Fibroblast of skin of right biceps (primary cell): ENCODE results near the gene LMF2.

Experiments
- DNase-seq: peaks from one replicate; pipeline ENCODE4 v3.0.0-alpha.2; 2013

Gene LMF2

DNA sequence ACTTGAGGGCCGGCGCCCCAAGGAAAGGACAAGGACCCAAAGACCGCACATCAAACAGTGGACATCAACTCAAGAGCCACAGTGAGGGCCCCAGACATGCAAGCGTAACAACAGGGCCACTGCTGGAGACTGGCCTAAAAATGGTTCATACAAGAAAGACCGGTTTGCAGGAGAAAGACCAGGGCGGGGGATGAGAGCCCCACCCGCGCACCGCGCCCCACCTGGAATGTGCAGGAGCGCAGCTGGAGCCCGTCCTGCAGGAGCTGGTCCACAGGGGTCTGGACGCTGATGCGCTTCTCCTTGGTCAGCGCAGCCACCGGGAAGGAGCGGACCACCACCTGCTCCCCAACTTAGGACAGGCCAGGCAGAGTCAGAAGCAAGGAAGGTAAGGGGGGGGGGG is 46.6 kb downstream of the LMF2 start:
- no peak for DNase-seq

DNA sequence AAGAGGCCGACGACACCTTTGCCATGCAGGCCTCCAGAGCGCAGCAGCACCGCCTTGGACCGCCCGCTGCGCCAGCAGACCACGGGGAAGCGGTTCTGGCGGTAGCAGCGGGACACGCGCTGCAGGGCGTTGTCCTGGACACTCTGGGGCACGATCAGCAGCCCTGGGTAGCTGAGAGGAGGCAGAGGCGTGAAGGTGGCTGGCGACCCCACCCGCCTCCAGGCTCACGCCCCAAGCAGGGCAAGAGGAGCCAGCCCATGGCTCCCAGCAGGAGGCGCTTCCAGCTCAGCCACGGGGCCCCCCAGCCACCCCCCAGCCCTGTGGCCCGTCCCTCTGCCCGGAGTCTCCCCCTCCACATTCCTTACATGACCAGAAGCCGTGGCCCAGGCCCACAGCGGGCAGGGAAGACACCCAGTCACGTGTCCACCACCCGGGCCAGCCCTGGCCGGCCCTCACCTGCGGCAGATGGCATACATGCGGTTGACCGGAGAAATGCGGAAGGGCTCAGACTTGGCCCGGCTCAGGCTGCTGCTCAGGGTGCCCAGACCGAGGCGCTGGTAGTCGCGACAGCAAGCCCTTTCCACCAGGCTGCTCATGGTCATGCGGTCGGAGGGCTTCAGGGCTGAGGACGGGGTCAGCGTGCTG is 47.9 kb downstream of the LMF2 start:
- DNase-seq = no peak

DNA sequence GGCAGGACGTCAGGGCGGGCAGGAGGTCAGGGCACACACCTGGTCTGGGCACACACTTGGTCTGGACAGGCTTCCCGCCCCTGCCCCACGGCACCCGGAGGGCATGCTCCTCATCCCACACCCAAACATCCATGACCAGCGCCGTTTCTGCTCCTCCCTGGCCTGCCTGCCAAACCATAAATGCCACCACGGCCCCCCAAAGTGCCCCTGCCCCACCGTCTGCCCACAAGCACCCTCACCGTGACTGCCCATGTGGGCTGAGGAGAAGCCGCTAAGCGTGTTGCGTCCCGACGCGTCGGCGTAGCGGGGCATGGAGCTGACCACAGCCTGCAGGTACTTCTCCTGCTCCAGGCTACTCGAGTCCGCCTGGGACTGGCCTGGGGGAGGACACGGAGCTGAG is 48.5 kb downstream of the LMF2 start:
- no peak for DNase-seq

DNA sequence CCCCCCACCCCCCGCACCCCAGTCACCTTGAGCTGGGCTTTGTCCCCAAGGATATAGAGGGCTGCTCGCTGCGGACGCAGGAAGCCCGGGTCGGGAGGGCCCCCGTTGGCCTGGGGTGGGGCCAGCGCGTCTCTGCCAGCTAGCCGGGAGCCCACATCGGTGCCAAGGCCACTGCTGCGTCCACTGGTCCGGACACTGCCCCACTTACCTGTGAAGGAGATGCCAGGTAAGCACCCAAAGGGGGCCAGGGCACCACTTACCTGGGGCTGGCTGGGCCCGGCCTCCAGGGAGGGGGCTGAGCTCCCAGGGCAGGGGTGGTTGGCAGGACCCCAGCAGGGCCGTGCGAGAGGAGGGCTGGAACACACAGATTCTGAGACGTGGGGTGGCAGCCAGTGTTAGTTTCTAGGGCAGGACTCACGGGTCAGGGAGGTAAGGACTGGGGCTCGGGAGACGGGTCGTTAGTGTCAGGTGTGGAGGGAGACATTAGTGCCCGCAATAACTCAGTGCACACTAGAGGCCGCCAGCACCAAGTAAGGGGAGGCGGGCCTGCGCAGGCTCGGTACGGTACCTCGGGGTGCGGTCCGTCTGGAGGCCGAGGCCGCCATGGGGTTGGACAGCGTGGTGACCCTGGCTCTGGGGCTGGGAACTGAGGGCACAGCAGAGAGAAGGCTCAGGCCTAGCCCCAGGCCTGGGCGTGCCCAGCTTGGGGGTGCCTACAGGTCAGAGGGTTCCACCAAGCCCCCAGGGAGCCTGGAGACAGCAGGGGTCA is 50.9 kb downstream of the LMF2 start:
- no peak for DNase-seq

DNA sequence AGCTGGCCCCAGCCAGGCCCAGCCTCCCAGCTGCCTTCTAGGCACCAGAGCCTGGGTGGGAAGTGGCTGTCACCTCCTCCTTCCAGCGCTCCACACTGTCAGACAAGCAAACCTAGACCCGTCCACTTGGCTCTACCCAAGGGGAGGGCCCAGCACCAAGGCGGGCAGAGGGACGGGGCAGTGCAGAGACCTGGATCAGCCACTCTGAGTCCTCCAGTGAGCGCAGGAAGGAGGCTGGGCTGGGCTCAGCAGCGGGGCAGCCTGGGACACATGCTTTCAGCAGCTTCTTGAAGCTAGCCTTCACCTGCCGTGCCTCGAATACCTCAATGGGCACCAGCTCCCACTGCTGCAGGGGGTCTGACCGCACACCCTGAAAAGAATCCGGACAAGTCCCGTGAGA is 51.5 kb downstream of the LMF2 start:
- DNase-seq = no peak

DNA sequence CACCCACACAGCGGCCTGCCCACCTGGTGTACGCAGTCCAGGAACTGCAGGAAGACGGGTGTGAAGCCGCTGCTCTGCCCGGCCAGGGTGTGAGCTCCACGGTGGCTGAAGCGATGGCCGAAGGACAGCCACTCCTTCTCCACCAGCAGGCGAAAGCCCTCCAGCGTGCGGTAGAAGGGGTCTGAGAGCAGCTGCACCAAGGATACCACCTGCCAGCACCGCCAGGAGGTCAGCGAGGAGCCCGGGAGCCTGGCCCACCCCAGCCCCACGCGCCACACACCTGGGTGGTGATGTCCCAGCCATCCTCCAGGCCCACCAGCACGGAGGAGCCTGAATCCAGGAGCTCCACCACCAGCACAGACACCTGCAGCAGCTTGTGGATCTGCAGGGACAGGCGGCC is 52.3 kb downstream of the LMF2 start:
- no peak for DNase-seq

DNA sequence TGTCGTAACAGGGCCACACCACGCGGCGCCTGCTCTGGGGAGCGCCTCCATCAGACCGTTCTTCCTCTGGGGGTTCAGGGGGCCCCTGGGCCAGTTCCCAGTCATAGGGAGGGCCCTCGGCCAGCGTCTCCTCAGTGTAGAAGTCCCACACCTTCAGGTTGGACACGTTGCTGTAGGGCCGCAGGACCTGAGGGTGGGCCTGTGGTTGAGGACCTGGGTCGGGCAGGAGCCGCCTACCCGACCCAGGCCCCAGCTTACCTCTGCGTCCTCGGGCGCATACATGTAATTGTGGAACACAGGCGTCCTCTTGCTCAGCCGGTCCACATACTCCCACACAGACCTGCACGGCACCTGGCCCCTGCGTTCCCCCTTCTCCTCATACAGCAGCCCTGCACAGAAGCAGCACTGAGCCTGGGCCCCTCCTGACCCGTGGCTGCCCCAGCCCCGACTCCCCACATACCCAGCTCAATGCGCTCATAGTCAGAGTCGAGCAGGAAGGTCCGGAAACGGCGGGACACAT is 52.9 kb downstream of the LMF2 start:
- DNase-seq = no peak
